ENCODE data around the gene SDK1.

SDK1 gene

GRCh38 chr7:3510101-3511020 lies 209.3 kb downstream of the SDK1 start:
- TF ChIP-seq, protein P1, sequence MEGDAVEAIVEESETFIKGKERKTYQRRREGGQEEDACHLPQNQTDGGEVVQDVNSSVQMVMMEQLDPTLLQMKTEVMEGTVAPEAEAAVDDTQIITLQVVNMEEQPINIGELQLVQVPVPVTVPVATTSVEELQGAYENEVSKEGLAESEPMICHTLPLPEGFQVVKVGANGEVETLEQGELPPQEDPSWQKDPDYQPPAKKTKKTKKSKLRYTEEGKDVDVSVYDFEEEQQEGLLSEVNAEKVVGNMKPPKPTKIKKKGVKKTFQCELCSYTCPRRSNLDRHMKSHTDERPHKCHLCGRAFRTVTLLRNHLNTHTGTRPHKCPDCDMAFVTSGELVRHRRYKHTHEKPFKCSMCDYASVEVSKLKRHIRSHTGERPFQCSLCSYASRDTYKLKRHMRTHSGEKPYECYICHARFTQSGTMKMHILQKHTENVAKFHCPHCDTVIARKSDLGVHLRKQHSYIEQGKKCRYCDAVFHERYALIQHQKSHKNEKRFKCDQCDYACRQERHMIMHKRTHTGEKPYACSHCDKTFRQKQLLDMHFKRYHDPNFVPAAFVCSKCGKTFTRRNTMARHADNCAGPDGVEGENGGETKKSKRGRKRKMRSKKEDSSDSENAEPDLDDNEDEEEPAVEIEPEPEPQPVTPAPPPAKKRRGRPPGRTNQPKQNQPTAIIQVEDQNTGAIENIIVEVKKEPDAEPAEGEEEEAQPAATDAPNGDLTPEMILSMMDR (IDR thresholded peaks at IDR 0.05; ENCODE audit: low read depth, low read length, missing control alignments): no peak
- H3K4me3 ChIP-seq (replicated peaks; ENCODE audit: low read depth, low read length): no peak overlapping the region
- no peak for DNase-seq (ENCODE audit: extremely low read depth, low read depth)

GRCh38 chr7:3517344-3517743 lies 216.3 kb downstream of the SDK1 start:
- H3K4me3 ChIP-seq (replicated peaks; ENCODE audit: low read depth, low read length): no peak overlapping the region

GRCh38 chr7:3518546-3518945 lies 217.5 kb downstream of the SDK1 start:
- DNase-seq (ENCODE audit: extremely low read depth, low read depth): no peak
- no peak overlapping the region for H3K4me3 ChIP-seq (replicated peaks; ENCODE audit: low read depth, low read length)
- TF ChIP-seq, protein P1 (IDR thresholded peaks at IDR 0.05; ENCODE audit: low read depth, low read length, missing control alignments): no peak

More at GRCh38 chr7:3517344-3517743, 216.3 kb downstream of the SDK1 start:
- no peak for DNase-seq (ENCODE audit: extremely low read depth, low read depth)
- TF ChIP-seq, protein P1 (IDR thresholded peaks at IDR 0.05; ENCODE audit: low read depth, low read length, missing control alignments): no peak

DNA sequence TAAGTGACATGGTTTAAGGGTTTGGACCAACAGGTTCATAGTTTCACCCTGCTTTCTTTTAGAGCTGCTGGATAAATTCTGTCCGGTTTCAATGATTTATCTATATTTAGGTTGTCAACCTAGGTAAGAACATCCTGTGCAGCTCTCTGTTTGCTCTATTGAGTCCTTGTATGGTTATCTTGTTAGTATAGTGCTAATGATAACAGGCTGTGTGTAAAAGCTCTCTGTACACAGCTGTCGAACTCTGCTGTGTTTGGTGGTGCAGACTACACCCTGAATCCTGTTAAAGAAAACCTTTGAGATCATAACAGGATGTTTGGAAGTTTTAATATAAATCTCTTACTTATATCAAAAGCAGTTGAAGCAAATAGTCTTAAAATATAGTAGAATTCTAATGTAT lies 219.2 kb downstream of the SDK1 start:
- H3K4me3 ChIP-seq (replicated peaks; ENCODE audit: low read depth, low read length): no peak overlapping the region
- no peak for DNase-seq (ENCODE audit: extremely low read depth, low read depth)
- TF ChIP-seq, protein P1 (IDR thresholded peaks at IDR 0.05; ENCODE audit: low read depth, low read length, missing control alignments): no peak

GRCh38 chr7:3527496-3528124 lies 226.6 kb downstream of the SDK1 start:
- no peak for DNase-seq (ENCODE audit: extremely low read depth, low read depth)
- H3K4me3 ChIP-seq (replicated peaks; ENCODE audit: low read depth, low read length): no peak overlapping the region
- TF ChIP-seq, protein P1 (IDR thresholded peaks at IDR 0.05; ENCODE audit: low read depth, low read length, missing control alignments): no peak

GRCh38 chr7:3533040-3533439 lies 232.0 kb downstream of the SDK1 start:
- no peak overlapping the region for H3K4me3 ChIP-seq (replicated peaks; ENCODE audit: low read depth, low read length)
- no peak for DNase-seq (ENCODE audit: extremely low read depth, low read depth)
- TF ChIP-seq, protein P1 (IDR thresholded peaks at IDR 0.05; ENCODE audit: low read depth, low read length, missing control alignments): no peak
